ENCODE measurements around the gene RAD51D. TPM values are rescaled to one million over a fixed set of nuclear protein-coding genes. Genes with fewer than 3 reads are reported as not detected.
A peak's percentile ranks its signal among the peaks of the same experiment; 100 is the strongest.

RAD51D gene
- total RNA-seq, 2 donors from 2014 or later = 9.9 to 12.0 TPM

GRCh38 chr17:35148144-35148543 is 28.5 kb upstream of the RAD51D start:
- 73% methylated on average over 9 of the region's 9 CpGs for WGBS

GRCh38 chr17:35147375-35147905 is 27.8 kb upstream of the RAD51D start, which contains the start of gene UNC45B:
Gene UNC45B, plus strand, starts transcription at chr17:35147817. Its CDS starts 447 bp downstream, at chr17:35148264.
- DNase-seq (ENCODE audit: low spot score) = no peak
- H3K36me3 ChIP-seq = no peaks in the 10 kb centered on the region
- H3K27me3 ChIP-seq (replicated peaks; ENCODE audit: insufficient read depth) = no peaks in the 10 kb centered on the region
- H3K9me3 ChIP-seq = no peaks in the 10 kb centered on the region
- intact Hi-C loops (cut with DNase I) = no loop called here
- no peak for TF ChIP-seq CTCF (IDR thresholded peaks at IDR 0.05)
- no peak for TF ChIP-seq POLR2AphosphoS5 (IDR thresholded peaks at IDR 0.05)
- TF ChIP-seq POLR2A (IDR thresholded peaks at IDR 0.05) = no peak
- no peak within 1 kb of the TSS for H3K27ac ChIP-seq
- 78% methylated on average over 4 of the region's 4 CpGs for WGBS
- no peaks in the 10 kb centered on the region for H3K4me1 ChIP-seq (replicated peaks)
- no peak within 1 kb of the TSS for H3K4me3 ChIP-seq

More at GRCh38 chr17:35148144-35148543, 28.5 kb upstream of the RAD51D start:
- H3K27me3 ChIP-seq (replicated peaks; ENCODE audit: insufficient read depth) = no peaks in the 10 kb centered on the region
- TF ChIP-seq POLR2AphosphoS5 (IDR thresholded peaks at IDR 0.05) = no peak
- TF ChIP-seq CTCF (IDR thresholded peaks at IDR 0.05) = no peak
- TF ChIP-seq POLR2A (IDR thresholded peaks at IDR 0.05) = no peak
- no peaks in the 10 kb centered on the region for H3K36me3 ChIP-seq
- H3K27ac ChIP-seq = no peak overlapping the region
- H3K9me3 ChIP-seq = no peaks in the 10 kb centered on the region
- H3K4me1 ChIP-seq (replicated peaks) = no peaks in the 10 kb centered on the region
- intact Hi-C loops (cut with DNase I) = no loop called here
- H3K4me3 ChIP-seq = no peak overlapping the region
- DNase-seq (ENCODE audit: low spot score) = no peak

GRCh38 chr17:35146214-35146833 is 26.7 kb upstream of the RAD51D start:
- DNase-seq (ENCODE audit: low spot score) = no peak
- Histone ChIP-seq H3K36me3 (no peaks in the 10 kb centered on the region), H3K4me3 (no peak overlapping the region), H3K27me3 (replicated peaks; ENCODE audit: insufficient read depth) (no peaks in the 10 kb centered on the region), H3K4me1 (replicated peaks) (no peaks in the 10 kb centered on the region), H3K9me3 (no peaks in the 10 kb centered on the region), H3K27ac (no peak overlapping the region)
- 53% methylated on average over 4 of the region's 4 CpGs for WGBS
- TF ChIP-seq POLR2AphosphoS5 (IDR thresholded peaks at IDR 0.05) (no peak), POLR2A (IDR thresholded peaks at IDR 0.05) (no peak), CTCF (IDR thresholded peaks at IDR 0.05) (no peak)
- intact Hi-C loops (cut with DNase I) = no loop called here

- no peak for DNase-seq (ENCODE audit: low spot score)
- Histone ChIP-seq H3K27ac (no peak overlapping the region), H3K27me3 (replicated peaks; ENCODE audit: insufficient read depth) (no peaks in the 10 kb centered on the region), H3K9me3 (no peaks in the 10 kb centered on the region), H3K4me3 (no peak overlapping the region), H3K36me3 (no peaks in the 10 kb centered on the region), H3K4me1 (replicated peaks) (no peaks in the 10 kb centered on the region)
- 70% methylated on average over 4 of the region's 4 CpGs for WGBS
- TF ChIP-seq POLR2AphosphoS5 (IDR thresholded peaks at IDR 0.05) (no peak), CTCF (IDR thresholded peaks at IDR 0.05) (no peak), POLR2A (IDR thresholded peaks at IDR 0.05) (no peak)
- intact Hi-C loops (cut with DNase I) = no loop called here
Observed at GRCh38 chr17:35144840-35145239, 25.2 kb upstream of the RAD51D start.

GRCh38 chr17:35142467-35142796 is 22.8 kb upstream of the RAD51D start:
- H3K27ac ChIP-seq = no peak overlapping the region
- TF ChIP-seq POLR2AphosphoS5 (IDR thresholded peaks at IDR 0.05) = no peak
- TF ChIP-seq CTCF (IDR thresholded peaks at IDR 0.05) = no peak
- no peak for TF ChIP-seq POLR2A (IDR thresholded peaks at IDR 0.05)
- H3K9me3 ChIP-seq = no peaks in the 10 kb centered on the region
- H3K27me3 ChIP-seq (replicated peaks; ENCODE audit: insufficient read depth) = no peaks in the 10 kb centered on the region
- WGBS = 65% methylated on average over 8 of the region's 8 CpGs
- no peak for DNase-seq (ENCODE audit: low spot score)
- H3K4me3 ChIP-seq = peak overlapping the region in 1 of 2 donors; percentile 87
- peaks cover 0 to 8% of the 10 kb centered on the region in 2 donors for H3K36me3 ChIP-seq
- no peaks in the 10 kb centered on the region for H3K4me1 ChIP-seq (replicated peaks)
- intact Hi-C loops (cut with DNase I) = no loop called here
